H54 (cell line): ENCODE results near the gene MAD1L1.
"Not testable (repeated sequence)": the region's sequence is repeated elsewhere in the genome, so short reads cannot be mapped to it uniquely, and the experiment has no call there.

Experiments used
- DNase-seq: peaks from one replicate; pipeline ENCODE4 v3.0.0; 2011; ENCODE audit warnings: low spot score, mixed read lengths; ENCODE audit not compliant: insufficient read length
- FAIRE-seq: peaks from 3 replicates; lab custom pipeline; 2011; peaks lifted over from hg19 to GRCh38; lab: Jason Lieb, UNC
- POLR2A ChIP-seq: IDR thresholded peaks from 2 replicates; pipeline ENCODE4 v1.6.1; 2011; ENCODE audit warnings: low read depth, mild to moderate bottlenecking, low read length

Gene MAD1L1

DNA sequence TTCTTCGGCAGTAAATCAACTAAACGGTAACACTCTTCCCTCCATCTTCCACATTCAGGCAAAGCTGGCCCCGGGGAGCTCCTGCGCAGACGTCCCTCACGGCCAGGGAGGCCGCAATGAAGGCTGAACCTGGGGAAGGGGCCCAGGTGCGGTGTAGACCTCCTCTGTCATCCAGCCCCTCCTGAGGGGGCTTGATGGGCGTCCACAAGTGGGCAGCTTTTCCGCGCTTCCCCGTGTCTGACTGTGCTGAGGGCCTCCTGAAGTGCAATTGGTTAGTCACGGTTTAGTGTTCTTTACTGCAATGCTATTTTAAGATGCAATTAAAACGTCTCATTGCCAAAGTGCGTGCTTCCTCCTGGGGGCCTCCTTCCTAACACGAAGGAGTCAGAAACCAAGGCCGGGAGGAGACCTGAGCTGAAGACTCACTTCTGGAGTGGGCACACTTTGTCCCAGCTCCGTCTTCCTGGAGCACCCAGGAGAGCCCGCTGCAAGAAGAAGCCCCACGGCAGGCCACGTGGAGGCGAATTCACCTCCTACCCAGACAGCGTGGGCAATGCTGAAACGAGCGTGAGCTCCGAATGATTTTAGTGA is 389.4 kb downstream of the MAD1L1 start:
- TF ChIP-seq POLR2A: no peak
- DNase-seq (no peak), FAIRE-seq (no peak)

- no peak for DNase-seq
- no peak for FAIRE-seq
- no peak for TF ChIP-seq POLR2A
Observed at GRCh38 chr7:1842321-1843221, 390.2 kb downstream of the MAD1L1 start.

DNA sequence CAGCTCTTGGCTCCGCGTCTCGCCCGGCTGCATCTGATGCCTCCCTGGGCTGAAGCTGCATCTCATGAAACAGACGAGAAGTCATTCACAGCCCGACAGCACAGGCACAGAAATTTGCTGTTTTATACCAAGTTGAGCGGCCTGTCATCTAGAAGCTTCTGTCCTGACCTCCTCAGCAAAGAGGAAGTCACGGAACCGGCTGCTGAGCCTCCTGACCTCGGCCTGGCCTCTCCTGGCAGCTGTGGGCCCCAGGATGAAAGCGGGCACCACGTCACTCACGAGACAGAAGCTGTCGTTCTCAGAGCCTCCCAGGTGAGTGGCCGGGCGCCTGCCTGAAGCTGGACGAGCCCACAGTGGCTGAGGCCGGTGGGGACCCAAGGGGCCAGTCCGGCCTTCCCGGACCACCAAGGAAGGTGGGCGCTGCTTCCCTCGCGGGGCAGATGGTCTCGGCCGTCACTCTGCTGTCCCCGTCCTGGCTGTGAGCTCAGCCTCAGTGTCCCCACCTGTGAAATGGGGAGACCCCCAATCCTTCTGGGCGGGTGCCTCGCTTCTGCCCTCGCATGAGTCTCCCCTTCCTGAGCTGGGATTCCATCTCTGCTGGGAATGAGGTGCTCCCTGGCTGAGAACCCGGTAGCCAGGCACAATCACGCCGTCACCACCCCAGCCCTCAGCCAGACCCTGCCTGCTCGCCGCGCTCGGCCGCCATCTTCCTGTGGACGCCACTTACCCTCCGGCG is 391.3 kb downstream of the MAD1L1 start:
- not testable (repeated sequence) for DNase-seq, FAIRE-seq

- not testable (repeated sequence) for FAIRE-seq, DNase-seq
Observed at GRCh38 chr7:1840744-1841143, 392.0 kb downstream of the MAD1L1 start.

GRCh38 chr7:1839701-1840100 is 393.0 kb downstream of the MAD1L1 start:
- no peak for TF ChIP-seq POLR2A
- FAIRE-seq (no peak), DNase-seq (no peak)

- not testable (repeated sequence) for FAIRE-seq, DNase-seq
Observed at GRCh38 chr7:1838911-1839531, 393.7 kb downstream of the MAD1L1 start.

DNA sequence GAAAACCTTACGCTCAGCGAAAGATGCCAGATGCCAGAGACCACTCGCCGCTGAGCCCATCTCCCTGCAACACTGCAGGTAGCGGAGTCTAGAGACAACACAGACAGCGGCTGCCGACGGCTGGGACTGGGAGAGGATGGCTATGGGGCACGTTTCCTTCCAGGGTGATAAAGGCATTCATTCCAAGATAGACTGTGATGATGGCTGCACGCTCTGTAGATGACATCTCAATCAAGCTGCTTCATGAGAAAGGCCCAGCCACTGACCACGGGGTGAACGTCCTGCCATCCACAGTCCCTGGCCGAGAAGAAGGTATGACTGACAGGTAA is 394.2 kb downstream of the MAD1L1 start:
- not testable (repeated sequence) for DNase-seq, FAIRE-seq

DNA sequence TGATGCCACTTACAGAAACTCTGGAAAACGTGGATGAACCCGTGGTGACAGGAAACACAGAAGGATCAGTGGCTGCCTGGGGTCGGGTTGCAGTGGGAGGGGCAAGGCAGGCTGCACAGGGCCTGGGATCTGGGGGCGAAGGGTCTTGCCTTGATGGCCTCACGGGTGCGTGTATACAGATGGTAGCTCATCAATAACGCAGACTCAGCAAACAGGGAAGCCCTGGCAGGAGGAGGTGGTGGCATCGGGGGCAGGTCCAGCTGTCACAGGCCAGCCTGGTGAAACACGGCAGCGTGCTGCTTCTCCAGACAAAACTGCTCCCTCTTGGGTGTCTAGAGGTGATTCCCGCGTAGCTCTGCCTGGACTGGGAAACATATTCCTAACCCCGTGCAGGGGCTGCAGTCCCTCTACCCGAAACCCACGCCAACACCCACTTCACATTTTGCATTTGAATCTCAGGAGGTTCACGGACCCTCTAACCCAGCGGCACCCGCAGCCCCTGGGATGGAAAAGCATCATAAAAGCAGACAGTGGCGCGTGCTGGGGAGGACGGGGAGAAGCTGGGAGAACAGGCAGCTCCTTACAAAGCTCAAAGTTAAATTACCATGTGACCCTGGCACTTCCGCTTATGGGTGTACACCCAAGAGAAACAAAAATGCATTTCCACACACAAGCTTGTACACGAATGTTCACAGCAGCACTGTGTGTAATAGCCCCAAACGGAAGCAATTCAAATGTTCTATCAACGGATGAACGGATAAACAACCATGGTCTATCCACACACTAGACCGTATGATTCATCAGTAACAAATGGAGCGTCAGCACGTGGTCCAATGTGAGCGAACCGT is 394.8 kb downstream of the MAD1L1 start:
- FAIRE-seq, DNase-seq: not testable (repeated sequence)

GRCh38 chr7:1831933-1832535 is 400.7 kb downstream of the MAD1L1 start:
- FAIRE-seq, DNase-seq: not testable (repeated sequence)

GRCh38 chr7:1831471-1831870 is 401.3 kb downstream of the MAD1L1 start:
- DNase-seq, FAIRE-seq: not testable (repeated sequence)

- not testable (repeated sequence) for FAIRE-seq, DNase-seq
Observed at GRCh38 chr7:1829668-1830067, 403.1 kb downstream of the MAD1L1 start.

DNA sequence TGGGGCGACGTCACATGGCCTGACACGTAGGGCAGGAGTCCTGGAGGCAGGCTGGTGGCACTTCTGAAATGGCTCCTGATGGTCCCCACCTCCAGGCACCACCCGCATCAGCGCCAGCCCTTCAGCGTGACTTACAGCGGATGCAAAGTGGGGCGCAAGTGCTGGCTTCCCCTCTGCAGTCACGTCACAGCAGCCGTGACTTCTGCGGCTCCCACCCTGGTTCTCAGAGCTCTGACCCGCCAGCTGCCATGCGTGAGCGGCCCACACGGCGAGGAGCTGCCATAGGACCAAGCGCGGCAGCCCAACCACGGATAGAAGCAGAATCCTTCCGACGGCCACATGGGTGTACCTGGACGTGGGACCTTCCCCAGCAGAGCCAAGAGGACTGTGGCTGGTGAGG is 403.6 kb downstream of the MAD1L1 start:
- FAIRE-seq (no peak), DNase-seq (no peak)
- no peak for TF ChIP-seq POLR2A

DNA sequence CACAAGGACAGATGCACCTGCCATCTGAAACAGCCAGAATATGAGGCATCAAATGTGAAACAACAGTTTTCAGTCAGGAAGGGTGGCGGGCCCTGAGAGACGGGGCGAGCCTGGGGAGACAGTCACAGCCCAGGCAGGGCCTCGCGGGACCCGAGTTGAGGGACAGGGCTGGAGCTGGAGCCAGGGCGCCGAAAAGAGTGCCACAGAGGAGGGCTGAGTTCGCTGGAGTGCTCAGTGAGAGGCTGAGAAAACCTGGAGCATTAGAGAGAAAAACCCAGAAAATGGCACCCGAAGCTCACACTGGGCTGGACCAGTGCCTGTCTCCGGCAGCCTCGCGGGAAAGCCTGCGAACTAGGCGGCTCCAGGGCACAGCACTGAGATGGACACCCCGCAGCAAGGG is 404.6 kb downstream of the MAD1L1 start:
- DNase-seq, FAIRE-seq: not testable (repeated sequence)

DNA sequence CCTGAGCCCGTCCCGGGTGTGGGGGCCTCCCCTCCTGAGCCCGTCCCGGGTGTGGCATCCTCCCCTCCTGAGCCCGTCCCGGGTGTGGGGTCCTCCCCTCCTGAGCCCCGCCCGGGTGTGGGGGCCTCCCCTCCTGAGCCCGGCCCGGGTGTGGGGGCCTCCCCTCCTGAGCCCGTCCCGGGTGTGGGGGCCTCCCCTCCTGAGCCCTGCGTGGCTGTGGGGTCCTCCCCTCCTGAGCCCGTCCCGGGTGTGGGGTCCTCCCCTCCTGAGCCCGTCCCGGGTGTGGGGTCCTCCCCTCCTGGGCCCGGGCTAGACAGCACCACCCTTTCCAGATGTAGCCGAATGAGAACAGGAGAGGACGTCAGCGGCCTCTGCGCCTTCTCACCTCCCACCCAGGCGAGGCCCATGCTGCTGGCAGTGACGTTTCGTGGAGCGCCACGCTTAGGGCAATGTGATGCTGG is 405.2 kb downstream of the MAD1L1 start:
- not testable (repeated sequence) for FAIRE-seq, DNase-seq

GRCh38 chr7:1826931-1827330 is 405.8 kb downstream of the MAD1L1 start:
- not testable (repeated sequence) for FAIRE-seq, DNase-seq
